Mesenchymal stem cell (in vitro differentiated cells and primary cell): ENCODE data around the gene IGLON5.

ENCODE experiments used
- DNase-seq: peaks from one replicate; pipeline ENCODE4 v3.0.0-alpha.2; 2013
- H2AFZ ChIP-seq: one replicate; pipeline ENCODE4 v1.6.1; 2013; ENCODE audit warnings: low read depth, mild to moderate bottlenecking, control low read depth, inconsistent platforms, low read length, moderate library complexity
- H2AK5ac ChIP-seq: 2 replicates; pipeline ENCODE4 v1.6.1; 2013; ENCODE audit warnings: low read length, moderate library complexity, mild to moderate bottlenecking, inconsistent platforms; ENCODE audit not compliant: severe bottlenecking
- H2BK120ac ChIP-seq: one replicate; pipeline ENCODE4 v1.6.1; 2013; ENCODE audit warnings: low read depth, mild to moderate bottlenecking, inconsistent platforms, low read length, moderate library complexity
- H2BK12ac ChIP-seq, 2 experiments: one replicate each; pipeline ENCODE4 v1.6.1; 2013; ENCODE audit warnings: inconsistent platforms in 2 of 2, low read length in 2 of 2, mild to moderate bottlenecking in 2 of 2, moderate library complexity in 2 of 2, control low read depth in 1 of 2
- H2BK15ac ChIP-seq: one replicate; pipeline ENCODE4 v1.6.1; 2013; ENCODE audit warnings: mild to moderate bottlenecking, low read depth, inconsistent platforms; ENCODE audit not compliant: poor library complexity, severe bottlenecking
- H2BK5ac ChIP-seq: 2 replicates; pipeline ENCODE4 v1.6.1; 2013; ENCODE audit warnings: low read depth, mild to moderate bottlenecking, low read length, control low read depth, inconsistent platforms; ENCODE audit not compliant: poor library complexity, severe bottlenecking
- H3K14ac ChIP-seq, 2 experiments: one replicate each; pipeline ENCODE4 v1.6.1; 2013; ENCODE audit warnings: inconsistent platforms in 2 of 2, low read length in 2 of 2, control low read depth in 1 of 2, mild to moderate bottlenecking in 1 of 2, moderate library complexity in 1 of 2
- H3K18ac ChIP-seq, 2 experiments: one replicate each; pipeline ENCODE4 v1.6.1; 2013; ENCODE audit warnings: inconsistent platforms in 2 of 2, low read length in 2 of 2, control low read depth in 1 of 2, low read depth in 1 of 2, mild to moderate bottlenecking in 1 of 2
- H3K23ac ChIP-seq, 2 experiments: one replicate each; pipeline ENCODE4 v1.6.1; 2013; ENCODE audit warnings: inconsistent platforms in 2 of 2, low read length in 2 of 2, mild to moderate bottlenecking in 2 of 2, moderate library complexity in 2 of 2, control low read depth in 1 of 2
- H3K27ac ChIP-seq: 2 replicates; pipeline ENCODE4 v1.5.1; 2013; ENCODE audit warnings: mild to moderate bottlenecking, moderate library complexity, low read length, control low read depth, inconsistent platforms; ENCODE audit not compliant: poor library complexity, severe bottlenecking
- H3K27me3 ChIP-seq, 2 experiments: 2 replicates each; pipeline versions ENCODE4 v1.6.1 to v1.7.0; 2013; ENCODE audit warnings: low read length in 2 of 2, mild to moderate bottlenecking in 2 of 2, moderate library complexity in 2 of 2, control low read depth in 1 of 2, inconsistent platforms in 1 of 2; ENCODE audit not compliant: control insufficient read depth in 1 of 2, insufficient read depth in 1 of 2
- H3K36me3 ChIP-seq, 2 experiments: 2 replicates each; pipeline versions ENCODE4 v1.6.1 to v1.7.0; 2013; ENCODE audit warnings: low read length in 2 of 2, control low read depth in 1 of 2, inconsistent platforms in 1 of 2, low read depth in 1 of 2, mild to moderate bottlenecking in 1 of 2; ENCODE audit not compliant: insufficient read depth in 2 of 2, control insufficient read depth in 1 of 2
- H3K4ac ChIP-seq, 2 experiments: one replicate each; pipeline ENCODE4 v1.6.1; 2013; ENCODE audit warnings: inconsistent platforms in 2 of 2, low read length in 2 of 2, mild to moderate bottlenecking in 2 of 2, moderate library complexity in 2 of 2, control low read depth in 1 of 2, low read depth in 1 of 2
- H3K4me1 ChIP-seq: 2 replicates; pipeline ENCODE4 v1.6.1; 2013; ENCODE audit warnings: low read depth, low read length, control low read depth; ENCODE audit not compliant: control insufficient read depth, insufficient read depth
- H3K4me2 ChIP-seq: 2 replicates; pipeline ENCODE4 v1.6.1; 2013; ENCODE audit warnings: low read length, mild to moderate bottlenecking, inconsistent platforms; ENCODE audit not compliant: poor library complexity, severe bottlenecking
- H3K4me3 ChIP-seq, 2 experiments: 2 replicates each; pipeline versions ENCODE4 v1.5.1 to v1.7.0; 2013; ENCODE audit warnings: low read length in 2 of 2, mild to moderate bottlenecking in 2 of 2, control low read depth in 1 of 2, low read depth in 1 of 2; ENCODE audit not compliant: insufficient read depth in 1 of 2
- H3K79me1 ChIP-seq: replicated peaks from 2 replicates; pipeline ENCODE4 v1.6.1; 2013; ENCODE audit warnings: mild to moderate bottlenecking, control low read depth, low read length, inconsistent platforms; ENCODE audit not compliant: poor library complexity, severe bottlenecking
- H3K9ac ChIP-seq: 2 replicates; pipeline ENCODE4 v1.7.0; 2013; ENCODE audit warnings: mild to moderate bottlenecking, low read length, moderate library complexity
- H3K9me3 ChIP-seq: 2 replicates; pipeline ENCODE4 v1.7.0; 2013; ENCODE audit warnings: mild to moderate bottlenecking, low read length; ENCODE audit not compliant: control insufficient read depth
- H4K8ac ChIP-seq: one replicate; pipeline ENCODE4 v1.6.1; 2013; ENCODE audit warnings: inconsistent platforms, mild to moderate bottlenecking, low read length, moderate library complexity
- H4K91ac ChIP-seq: one replicate; pipeline ENCODE4 v1.6.1; 2013; ENCODE audit warnings: mild to moderate bottlenecking, low read length, inconsistent platforms
- WGBS: methylation state at CpG from one replicate; pipeline ENCODE4 v1.1.7; 2013; ENCODE audit warnings: mixed read lengths; 5-methylcytosine and 5-hydroxymethylcytosine counted together

IGLON5 gene

DNA sequence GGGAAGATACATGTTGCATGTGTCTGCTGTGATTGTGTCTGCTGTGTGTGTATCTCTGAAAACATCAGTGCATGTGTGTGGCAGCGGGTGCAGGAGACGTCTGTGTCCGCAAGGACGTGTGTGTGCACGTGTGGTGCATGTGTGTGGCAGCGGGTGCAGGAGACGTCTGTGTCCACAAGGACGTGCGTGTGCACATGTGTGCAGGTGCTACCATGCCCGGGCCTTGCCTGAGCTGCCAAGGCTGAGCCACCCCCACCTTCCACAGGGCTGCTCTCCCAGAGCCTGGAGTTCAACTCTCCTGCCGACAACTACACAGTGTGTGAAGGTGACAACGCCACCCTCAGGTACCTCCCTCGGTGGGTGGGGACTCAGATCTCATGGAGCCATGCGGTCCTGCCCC is 10.4 kb downstream of the IGLON5 start:
- Histone ChIP-seq H3K4me2 (no peak overlapping the region), H4K91ac (no peak overlapping the region), H3K4ac (no peak overlapping the region), H3K36me3 (no peaks in the 10 kb centered on the region), H2BK12ac (no peak overlapping the region), H2BK5ac (no peak overlapping the region), H3K23ac (no peak overlapping the region), H2AFZ (no peak overlapping the region), H3K18ac (no peak overlapping the region), H3K4me3 (no peak overlapping the region), H3K9me3 (no peaks in the 10 kb centered on the region), H3K27me3 (peaks cover 0 to 39% of the 10 kb centered on the region in 2 experiments), H2BK120ac (no peak overlapping the region), H3K9ac (no peak overlapping the region), H2BK15ac (no peak overlapping the region), H4K8ac (no peak overlapping the region), H2AK5ac (no peak overlapping the region), H3K79me1 (no peaks in the 10 kb centered on the region), H3K14ac (no peak overlapping the region), H3K4me1 (no peaks in the 10 kb centered on the region), H3K27ac (no peak overlapping the region)
- 76% methylated on average over 14 of the region's 14 CpGs for WGBS
- no peak for DNase-seq

DNA sequence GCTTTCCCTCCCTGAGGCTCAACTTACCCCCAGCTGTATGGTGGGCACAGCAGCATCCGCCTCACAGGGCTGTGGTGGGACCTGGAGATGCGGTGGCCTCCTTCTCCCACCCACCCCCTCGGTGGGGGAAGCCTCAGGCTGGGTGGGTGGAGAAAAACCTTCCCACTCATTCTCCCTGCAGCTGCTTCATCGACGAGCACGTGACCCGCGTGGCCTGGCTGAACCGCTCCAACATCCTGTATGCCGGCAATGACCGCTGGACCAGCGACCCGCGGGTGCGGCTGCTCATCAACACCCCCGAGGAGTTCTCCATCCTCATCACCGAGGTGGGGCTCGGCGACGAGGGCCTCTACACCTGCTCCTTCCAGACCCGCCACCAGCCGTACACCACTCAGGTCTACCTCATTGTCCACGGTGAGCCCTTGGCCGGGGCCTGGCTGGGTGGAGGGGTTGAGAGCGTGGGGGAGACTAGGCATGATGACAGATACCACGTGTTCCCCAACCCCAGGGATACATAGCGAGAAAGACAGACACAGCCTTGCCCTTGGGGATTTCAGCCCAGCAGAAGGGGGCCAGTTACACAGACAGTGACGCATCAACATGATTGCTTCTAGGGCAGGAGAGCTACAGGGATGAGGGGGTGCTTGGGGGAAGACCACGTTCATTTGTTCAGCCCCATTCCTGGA is 12.2 kb downstream of the IGLON5 start:
- Histone ChIP-seq H3K4me3 (no peak overlapping the region), H3K14ac (no peak overlapping the region), H2BK12ac (no peak overlapping the region), H3K36me3 (no peaks in the 10 kb centered on the region), H2AK5ac (no peak overlapping the region), H2BK15ac (no peak overlapping the region), H3K9ac (no peak overlapping the region), H3K4ac (no peak overlapping the region), H3K9me3 (no peaks in the 10 kb centered on the region), H4K8ac (no peak overlapping the region), H2BK120ac (no peak overlapping the region), H3K4me1 (no peaks in the 10 kb centered on the region), H2AFZ (no peak overlapping the region), H3K4me2 (no peak overlapping the region), H3K27ac (no peak overlapping the region), H3K27me3 (peaks cover 0 to 48% of the 10 kb centered on the region in 2 experiments), H4K91ac (peak overlapping the region; percentile 10), H3K79me1 (no peaks in the 10 kb centered on the region), H3K23ac (no peak overlapping the region), H3K18ac (no peak overlapping the region), H2BK5ac (no peak overlapping the region)
- DNase-seq = no peak
- WGBS = 85% methylated on average over 25 of the region's 29 CpGs

DNA sequence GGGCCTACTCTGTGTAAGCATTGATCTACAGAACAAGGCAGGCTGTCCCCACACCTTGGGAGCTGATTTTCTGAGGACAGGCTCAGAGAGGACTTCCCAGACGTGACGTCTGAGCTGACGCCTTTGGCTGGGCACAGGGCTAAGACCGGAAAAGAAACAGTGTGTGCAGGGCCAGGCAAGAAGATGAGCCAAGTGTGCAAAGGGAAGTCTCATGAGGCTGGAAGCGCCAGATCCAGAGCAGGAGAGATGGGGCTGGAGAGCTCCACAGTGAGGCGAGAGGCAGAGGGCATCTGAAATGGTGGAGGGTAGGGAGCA is 12.7 kb downstream of the IGLON5 start:
- Histone ChIP-seq H3K79me1 (no peaks in the 10 kb centered on the region), H3K9ac (no peak overlapping the region), H2AFZ (no peak overlapping the region), H4K91ac (no peak overlapping the region), H3K23ac (no peak overlapping the region), H3K14ac (no peak overlapping the region), H2BK15ac (no peak overlapping the region), H3K4me1 (no peaks in the 10 kb centered on the region), H2AK5ac (no peak overlapping the region), H3K27ac (no peak overlapping the region), H3K36me3 (no peaks in the 10 kb centered on the region), H3K27me3 (peaks cover 0 to 50% of the 10 kb centered on the region in 2 experiments), H3K18ac (no peak overlapping the region), H3K4me3 (no peak overlapping the region), H3K4me2 (no peak overlapping the region), H3K9me3 (no peaks in the 10 kb centered on the region), H4K8ac (no peak overlapping the region), H2BK12ac (no peak overlapping the region), H3K4ac (no peak overlapping the region), H2BK120ac (no peak overlapping the region), H2BK5ac (no peak overlapping the region)
- DNase-seq = no peak
- 86% methylated on average over 6 of the region's 6 CpGs for WGBS

DNA sequence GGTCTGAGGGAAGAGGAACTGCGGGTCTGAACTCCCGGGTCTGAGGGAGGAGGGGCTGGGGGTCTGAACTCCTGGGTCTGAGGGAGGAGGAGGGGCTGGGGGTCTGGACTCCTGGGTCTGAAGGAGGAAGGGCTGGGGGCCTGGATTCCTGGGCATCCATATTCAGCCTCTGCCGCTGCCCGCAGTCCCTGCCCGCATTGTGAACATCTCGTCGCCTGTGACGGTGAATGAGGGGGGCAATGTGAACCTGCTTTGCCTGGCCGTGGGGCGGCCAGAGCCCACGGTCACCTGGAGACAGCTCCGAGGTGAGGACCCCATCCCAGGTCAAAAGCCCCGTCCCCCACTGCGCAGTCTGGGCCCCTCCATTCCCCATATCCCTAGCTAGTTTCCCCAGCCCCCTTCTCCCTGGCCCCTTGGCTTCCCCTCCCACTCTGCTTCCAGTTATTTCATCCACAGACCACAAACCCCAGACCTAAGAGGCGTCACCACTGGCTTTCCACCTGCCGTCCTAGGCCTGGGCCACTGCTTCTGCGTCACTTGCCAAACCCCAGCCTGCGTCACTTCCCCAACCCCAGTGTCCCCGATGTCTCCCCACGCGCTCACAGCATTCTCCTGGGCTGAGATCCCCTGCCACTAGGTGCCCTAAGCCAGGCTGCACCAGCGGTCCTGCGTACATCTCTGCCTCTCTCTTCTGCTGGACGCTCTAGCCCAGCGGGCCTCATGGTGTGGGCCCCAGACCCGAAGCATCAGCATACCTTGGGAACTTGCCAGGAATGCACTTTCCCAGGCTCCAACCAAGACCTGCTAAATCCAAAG is 13.9 kb downstream of the IGLON5 start:
- H3K27me3 ChIP-seq = peaks cover 0 to 47% of the 10 kb centered on the region in 2 experiments
- H3K27ac ChIP-seq = no peak overlapping the region
- no peak overlapping the region for H3K18ac ChIP-seq
- H3K9me3 ChIP-seq = no peaks in the 10 kb centered on the region
- H3K79me1 ChIP-seq = no peaks in the 10 kb centered on the region
- no peak overlapping the region for H2BK15ac ChIP-seq
- no peak overlapping the region for H3K23ac ChIP-seq
- H4K91ac ChIP-seq = no peak overlapping the region
- no peak overlapping the region for H2BK120ac ChIP-seq
- H2BK5ac ChIP-seq = no peak overlapping the region
- no peak for DNase-seq
- H3K9ac ChIP-seq = no peak overlapping the region
- H3K14ac ChIP-seq = no peak overlapping the region
- H2AK5ac ChIP-seq = no peak overlapping the region
- H4K8ac ChIP-seq = no peak overlapping the region
- H3K4me1 ChIP-seq = no peaks in the 10 kb centered on the region
- H2AFZ ChIP-seq = no peak overlapping the region
- H3K4me2 ChIP-seq = no peak overlapping the region
- no peak overlapping the region for H3K4me3 ChIP-seq
- no peak overlapping the region for H3K4ac ChIP-seq
- 81% methylated on average over 24 of the region's 26 CpGs for whole genome bisulfite sequencing
- H3K36me3 ChIP-seq = no peaks in the 10 kb centered on the region
- no peak overlapping the region for H2BK12ac ChIP-seq
